ENCODE results near the gene CDKN2C. TPM values are rescaled to one million over a fixed set of nuclear protein-coding genes. Genes with fewer than 3 reads are reported as not detected.

CDKN2C gene
- total RNA-seq, 1 experiment from 2014 or later = 50.4 TPM

DNA sequence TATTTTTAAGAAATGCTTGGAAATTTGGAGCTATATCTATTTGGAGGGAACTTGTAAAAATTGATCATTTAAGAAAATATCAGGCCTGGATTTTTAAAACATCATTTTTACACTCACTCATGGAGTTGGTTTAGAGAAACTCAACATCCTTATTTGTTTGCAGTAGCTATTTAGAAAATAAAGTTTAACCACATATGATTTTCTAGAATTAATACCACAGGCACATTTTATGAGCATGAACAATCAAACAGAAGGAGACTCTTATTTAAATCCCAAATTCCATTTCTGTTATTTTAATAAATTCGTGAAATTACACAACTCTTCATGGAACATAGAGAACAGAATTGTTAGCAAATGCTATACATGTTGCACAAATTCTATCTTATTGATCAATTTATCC, 3.2 kb downstream of the CDKN2C start:
- no peaks in the 10 kb centered on the region for H3K9me3 ChIP-seq (ENCODE audit: control insufficient read depth, insufficient read depth, low read depth, low read length)
- DNase-seq (ENCODE audit: low read depth, low spot score) (no peak), ATAC-seq (no peak)
- BruUV-seq (replicated peaks) = no TSS peak
- POLR2A ChIA-PET = no interaction called here
- no peaks in the 10 kb centered on the region for H3K27me3 ChIP-seq (ENCODE audit: control insufficient read depth, insufficient read depth, low read length)
- H3K27ac ChIP-seq (ENCODE audit: low read length) = peak overlapping the region; percentile 100
- H3K4me1 ChIP-seq (ENCODE audit: control insufficient read depth, insufficient read depth, low read length) = peaks cover 19% of the 10 kb centered on the region
- TF ChIP-seq SIN3A (IDR thresholded peaks at IDR 0.05; ENCODE audit: borderline replicate concordance, insufficient read depth, low read depth, low read length) (no peak), POLR2AphosphoS5 (IDR thresholded peaks at IDR 0.05; ENCODE audit: low read depth, low read length) (no peak), TCF7L2 (IDR thresholded peaks at IDR 0.05; ENCODE audit: low read depth, low read length) (no peak), REST (IDR thresholded peaks at IDR 0.05; ENCODE audit: insufficient read depth in 1 of 2, low read depth in 2 of 2, low read length in 1 of 2) (no peak)
- TF ChIP-seq, protein P1, sequence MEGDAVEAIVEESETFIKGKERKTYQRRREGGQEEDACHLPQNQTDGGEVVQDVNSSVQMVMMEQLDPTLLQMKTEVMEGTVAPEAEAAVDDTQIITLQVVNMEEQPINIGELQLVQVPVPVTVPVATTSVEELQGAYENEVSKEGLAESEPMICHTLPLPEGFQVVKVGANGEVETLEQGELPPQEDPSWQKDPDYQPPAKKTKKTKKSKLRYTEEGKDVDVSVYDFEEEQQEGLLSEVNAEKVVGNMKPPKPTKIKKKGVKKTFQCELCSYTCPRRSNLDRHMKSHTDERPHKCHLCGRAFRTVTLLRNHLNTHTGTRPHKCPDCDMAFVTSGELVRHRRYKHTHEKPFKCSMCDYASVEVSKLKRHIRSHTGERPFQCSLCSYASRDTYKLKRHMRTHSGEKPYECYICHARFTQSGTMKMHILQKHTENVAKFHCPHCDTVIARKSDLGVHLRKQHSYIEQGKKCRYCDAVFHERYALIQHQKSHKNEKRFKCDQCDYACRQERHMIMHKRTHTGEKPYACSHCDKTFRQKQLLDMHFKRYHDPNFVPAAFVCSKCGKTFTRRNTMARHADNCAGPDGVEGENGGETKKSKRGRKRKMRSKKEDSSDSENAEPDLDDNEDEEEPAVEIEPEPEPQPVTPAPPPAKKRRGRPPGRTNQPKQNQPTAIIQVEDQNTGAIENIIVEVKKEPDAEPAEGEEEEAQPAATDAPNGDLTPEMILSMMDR (IDR thresholded peaks at IDR 0.05) = no peak
- H3K36me3 ChIP-seq (ENCODE audit: control insufficient read depth, insufficient read depth, low read length) = peaks cover 5% of the 10 kb centered on the region
- CTCF ChIA-PET = interaction anchor here (1.5 kb wide), 1 partner anchor 13 kb away, joined by 3 read pairs; the partner anchor contains the start of gene FAF1
- peak overlapping the region; percentile 52 to 95 for H3K4me3 ChIP-seq (ENCODE audit: low read depth in 2 of 2, low read length in 2 of 2)
- in situ Hi-C loops (cut with HindIII; ENCODE audit: low pct_unique_long_range_greater_than_20kb, low sequenced_read_pairs) (no loop called here), intact Hi-C loops (cut with micrococcal nuclease; ENCODE audit: unreplicated experiment) (loop anchor here (10.0 kb wide), 1 partner anchor 198 kb away; no protein-coding TSS in a partner anchor)

DNA sequence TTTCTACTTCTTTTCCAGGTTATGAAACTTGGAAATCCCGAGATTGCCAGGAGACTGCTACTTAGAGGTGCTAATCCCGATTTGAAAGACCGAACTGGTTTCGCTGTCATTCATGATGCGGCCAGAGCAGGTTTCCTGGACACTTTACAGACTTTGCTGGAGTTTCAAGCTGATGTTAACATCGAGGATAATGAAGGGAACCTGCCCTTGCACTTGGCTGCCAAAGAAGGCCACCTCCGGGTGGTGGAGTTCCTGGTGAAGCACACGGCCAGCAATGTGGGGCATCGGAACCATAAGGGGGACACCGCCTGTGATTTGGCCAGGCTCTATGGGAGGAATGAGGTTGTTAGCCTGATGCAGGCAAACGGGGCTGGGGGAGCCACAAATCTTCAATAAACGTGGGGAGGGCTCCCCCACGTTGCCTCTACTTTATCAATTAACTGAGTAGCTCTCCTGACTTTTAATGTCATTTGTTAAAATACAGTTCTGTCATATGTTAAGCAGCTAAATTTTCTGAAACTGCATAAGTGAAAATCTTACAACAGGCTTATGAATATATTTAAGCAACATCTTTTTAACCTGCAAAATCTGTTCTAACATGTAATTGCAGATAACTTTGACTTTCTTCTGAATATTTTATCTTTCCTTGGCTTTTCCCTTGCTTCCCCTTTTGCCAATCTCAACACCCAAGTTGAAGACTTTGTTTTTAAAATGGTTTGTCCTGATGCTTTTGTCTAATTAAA, 4.0 kb downstream of the CDKN2C start:
- in situ Hi-C loops (cut with HindIII; ENCODE audit: low pct_unique_long_range_greater_than_20kb, low sequenced_read_pairs) (no loop called here), intact Hi-C loops (cut with micrococcal nuclease; ENCODE audit: unreplicated experiment) (loop anchor here (10.0 kb wide), 1 partner anchor 199 kb away; no protein-coding TSS in a partner anchor)
- peak overlapping the region; percentile 100 for H3K27ac ChIP-seq (ENCODE audit: low read length)
- POLR2A ChIA-PET = no interaction called here
- no peak for DNase-seq (ENCODE audit: low read depth, low spot score)
- no peaks in the 10 kb centered on the region for H3K9me3 ChIP-seq (ENCODE audit: control insufficient read depth, insufficient read depth, low read depth, low read length)
- CTCF ChIA-PET = no interaction called here
- no TSS peak for BruUV-seq (replicated peaks)
- peaks cover 5% of the 10 kb centered on the region for H3K36me3 ChIP-seq (ENCODE audit: control insufficient read depth, insufficient read depth, low read length)
- H3K4me1 ChIP-seq (ENCODE audit: control insufficient read depth, insufficient read depth, low read length) = peaks cover 19% of the 10 kb centered on the region
- H3K4me3 ChIP-seq (ENCODE audit: low read depth in 2 of 2, low read length in 2 of 2) = peak overlapping the region; percentile 52 to 95
- ATAC-seq = no peak
- H3K27me3 ChIP-seq (ENCODE audit: control insufficient read depth, insufficient read depth, low read length) = no peaks in the 10 kb centered on the region
- no peak for TF ChIP-seq REST (IDR thresholded peaks at IDR 0.05; ENCODE audit: insufficient read depth in 1 of 2, low read depth in 2 of 2, low read length in 1 of 2)
- no peak for TF ChIP-seq POLR2AphosphoS5 (IDR thresholded peaks at IDR 0.05; ENCODE audit: low read depth, low read length)
- TF ChIP-seq, protein P1 (IDR thresholded peaks at IDR 0.05) = no peak
- no peak for TF ChIP-seq TCF7L2 (IDR thresholded peaks at IDR 0.05; ENCODE audit: low read depth, low read length)
- TF ChIP-seq SIN3A (IDR thresholded peaks at IDR 0.05; ENCODE audit: borderline replicate concordance, insufficient read depth, low read depth, low read length) = no peak

Measured in Panc1 (cell line).